CD4-positive, alpha-beta T cell treated with Interleukin-17A for 1 hour (primary cell): ENCODE measurements around the gene THAP4.
A peak's percentile ranks its signal among the peaks of the same experiment; 100 is the strongest.
"Not testable (repeated sequence)": the region's sequence is repeated elsewhere in the genome, so short reads cannot be mapped to it uniquely, and the experiment has no call there.

Source experiments
- DNase-seq: peaks from one replicate; pipeline ENCODE4 v3.0.0-alpha.2; 2020

THAP4 gene

GRCh38 chr2:241665731-241666440, 28.9 kb upstream of the THAP4 start:
- no peak for DNase-seq

DNA sequence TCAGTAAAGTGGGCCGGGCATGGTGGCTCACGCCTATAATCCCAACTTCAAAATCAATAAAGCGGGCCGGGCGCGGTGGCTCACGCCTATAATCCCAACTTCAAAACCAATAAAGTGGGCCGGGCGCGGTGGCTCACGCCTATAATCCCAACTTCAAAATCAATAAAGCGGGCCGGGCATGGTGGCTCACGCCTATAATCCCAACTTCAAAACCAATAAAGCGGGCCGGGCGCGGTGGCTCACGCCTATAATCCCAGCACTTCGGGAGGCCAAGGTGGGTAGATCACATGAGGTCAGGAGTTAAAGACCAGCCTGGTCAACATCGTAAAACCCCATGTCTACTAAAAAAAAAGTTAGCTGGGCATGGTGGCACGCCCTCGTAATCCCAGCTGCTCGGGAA, 25.8 kb upstream of the THAP4 start:
- not testable (repeated sequence) for DNase-seq

DNA sequence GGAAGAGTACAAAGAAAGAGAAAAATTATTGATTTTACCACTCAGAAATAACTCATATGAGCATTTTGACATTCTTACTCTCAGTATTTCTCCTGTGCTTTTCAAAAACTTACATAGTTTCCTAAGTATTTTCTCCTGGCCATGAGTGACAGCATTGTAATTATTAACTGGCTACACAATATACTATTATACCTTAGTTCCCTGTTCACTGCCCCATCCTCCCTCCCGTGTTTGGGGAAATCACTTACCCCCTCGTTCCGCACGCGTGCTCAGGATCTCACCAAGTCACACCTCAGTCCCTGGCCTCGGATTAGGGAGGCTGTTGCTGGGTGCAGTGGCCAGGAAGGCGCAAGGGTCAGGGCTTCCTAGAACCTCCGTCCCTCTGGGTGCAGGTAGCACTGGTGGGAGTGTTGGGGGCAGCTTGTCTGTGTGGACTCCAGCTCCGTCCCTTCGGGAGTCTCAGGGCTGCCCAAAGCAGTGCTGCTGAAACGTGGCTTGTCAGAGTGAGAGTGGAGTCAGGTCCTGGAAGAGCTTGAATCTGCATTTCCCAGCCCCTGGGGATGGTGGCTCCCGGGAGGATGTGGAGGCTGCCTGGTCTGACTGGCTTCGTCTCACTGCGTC, 23.7 kb upstream of the THAP4 start:
- no peak for DNase-seq

DNA sequence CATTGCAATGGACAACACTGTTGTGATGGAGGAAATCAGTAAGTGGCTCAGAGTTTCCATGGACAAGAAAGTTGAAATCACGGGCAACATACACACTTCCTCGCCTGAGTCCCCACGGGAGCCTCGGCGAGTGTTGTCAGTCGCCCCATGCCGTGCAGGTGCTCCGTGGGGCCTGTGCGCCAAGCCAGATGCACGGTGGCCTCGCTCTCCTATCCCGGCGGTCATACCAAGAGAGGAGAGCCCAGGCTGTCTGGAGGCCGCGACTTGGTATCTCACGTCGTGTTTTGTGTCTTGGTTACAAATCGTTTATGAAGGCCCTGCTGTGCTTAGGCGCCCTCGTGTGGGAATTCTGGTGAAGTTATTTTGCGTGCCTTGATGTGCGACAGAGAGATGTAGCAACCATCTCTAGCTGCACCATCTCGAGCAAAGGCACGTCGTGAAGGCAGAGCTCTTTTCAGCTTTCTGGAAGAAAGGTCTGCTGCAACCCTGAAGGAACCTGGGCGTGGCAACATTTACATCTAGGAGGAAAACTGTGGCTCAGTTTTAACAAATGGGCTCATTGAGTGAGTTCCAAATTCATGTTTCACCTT, 22.3 kb upstream of the THAP4 start:
- peak; percentile 45 for DNase-seq

DNA sequence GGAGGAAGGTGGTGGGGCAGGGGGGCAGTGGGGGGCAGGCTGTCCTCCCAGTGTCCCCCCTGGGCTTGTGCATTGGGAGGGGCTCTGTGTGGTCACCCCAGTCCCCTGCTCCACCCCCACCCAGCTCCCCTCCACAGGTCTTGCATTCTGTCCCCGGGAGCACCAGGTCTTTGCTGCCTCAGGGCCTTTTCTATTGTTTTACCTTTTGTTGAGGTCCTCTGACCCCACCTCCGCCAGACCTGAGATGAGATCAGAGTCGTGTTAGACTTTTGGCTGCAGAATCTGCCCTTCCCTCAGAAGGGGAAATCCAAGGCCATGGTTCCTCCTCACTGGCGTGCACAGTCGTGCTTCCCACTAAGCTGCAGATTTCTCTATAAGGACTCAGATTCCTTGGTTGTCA, 21.3 kb upstream of the THAP4 start:
- DNase-seq = no peak

DNA sequence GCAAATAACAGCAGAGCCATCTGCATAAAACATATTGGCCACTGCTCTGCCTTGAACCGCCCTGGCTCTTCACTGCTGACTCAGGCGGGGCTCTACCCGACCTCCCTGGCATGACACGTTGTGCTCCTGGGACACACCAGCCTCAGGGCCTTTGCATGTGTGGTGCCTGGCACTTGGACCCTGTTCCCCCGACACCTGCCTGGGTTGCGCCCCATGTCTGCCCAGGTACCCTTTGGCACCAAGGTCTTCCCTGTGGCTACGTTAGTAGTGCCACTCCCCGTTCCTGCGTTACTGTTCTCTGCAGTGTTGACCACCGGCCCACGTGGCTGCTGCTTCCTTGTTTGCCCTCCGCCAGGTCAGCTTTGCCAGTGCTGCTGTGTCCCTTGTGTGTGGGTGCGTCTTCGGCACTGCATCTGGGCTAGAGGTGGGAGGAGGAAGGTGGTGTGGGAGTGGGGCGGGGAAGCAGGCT, 20.9 kb upstream of the THAP4 start:
- no peak for DNase-seq

DNA sequence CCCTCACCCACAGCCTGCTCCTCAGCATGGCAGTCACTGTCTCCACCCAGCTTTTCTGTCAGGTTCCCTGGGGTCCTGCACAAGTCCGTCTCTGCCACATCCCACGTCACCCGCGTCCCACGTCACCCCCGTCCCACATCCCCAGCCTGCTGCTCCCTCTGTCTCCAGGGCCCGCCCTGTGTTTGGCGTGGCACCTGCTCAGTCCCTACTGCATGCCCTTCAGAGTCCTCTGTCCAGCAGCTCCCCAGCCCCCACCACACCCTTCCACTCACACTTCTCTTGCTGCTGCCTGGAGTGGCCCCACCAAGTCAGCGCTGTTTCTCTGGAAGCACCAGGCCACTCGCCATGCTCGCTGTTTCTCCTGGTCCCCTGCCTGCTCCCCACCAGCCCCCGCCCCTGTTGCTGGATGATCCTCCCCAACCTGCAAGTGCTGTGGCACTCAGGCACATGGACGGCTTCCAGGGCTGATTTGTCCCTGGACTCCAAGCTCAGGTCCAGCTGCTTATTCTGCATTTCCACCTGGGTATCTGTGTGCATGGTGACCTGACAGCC, 19.3 kb upstream of the THAP4 start:
- no peak for DNase-seq

- DNase-seq = no peak
Observed at GRCh38 chr2:241655516-241656189, 18.7 kb upstream of the THAP4 start.

- DNase-seq = no peak
Observed at GRCh38 chr2:241654551-241654950, 17.6 kb upstream of the THAP4 start.

- no peak for DNase-seq
Observed at GRCh38 chr2:241653210-241653750, 16.3 kb upstream of the THAP4 start.

GRCh38 chr2:241652722-241653121, 15.8 kb upstream of the THAP4 start:
- DNase-seq = no peak

DNA sequence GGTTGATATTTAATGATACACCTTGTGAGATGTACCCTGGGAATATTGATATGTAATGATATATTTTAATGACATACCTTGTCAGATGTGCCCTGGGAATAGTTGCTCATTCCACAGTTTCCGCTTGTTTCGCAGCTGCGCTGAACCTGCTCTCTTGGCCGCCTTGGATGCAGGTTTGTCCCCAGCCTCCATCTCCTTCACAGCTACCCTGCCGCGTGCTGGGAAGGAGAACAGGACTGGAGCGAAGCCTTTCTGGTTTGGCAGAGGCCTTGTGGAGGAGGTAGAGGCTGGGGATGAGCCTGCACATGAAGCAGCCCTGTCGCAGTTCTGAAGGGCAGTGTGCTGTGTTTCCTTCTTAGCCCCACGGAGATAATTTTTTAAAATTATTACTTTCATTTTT, 15.2 kb upstream of the THAP4 start:
- no peak for DNase-seq

DNA sequence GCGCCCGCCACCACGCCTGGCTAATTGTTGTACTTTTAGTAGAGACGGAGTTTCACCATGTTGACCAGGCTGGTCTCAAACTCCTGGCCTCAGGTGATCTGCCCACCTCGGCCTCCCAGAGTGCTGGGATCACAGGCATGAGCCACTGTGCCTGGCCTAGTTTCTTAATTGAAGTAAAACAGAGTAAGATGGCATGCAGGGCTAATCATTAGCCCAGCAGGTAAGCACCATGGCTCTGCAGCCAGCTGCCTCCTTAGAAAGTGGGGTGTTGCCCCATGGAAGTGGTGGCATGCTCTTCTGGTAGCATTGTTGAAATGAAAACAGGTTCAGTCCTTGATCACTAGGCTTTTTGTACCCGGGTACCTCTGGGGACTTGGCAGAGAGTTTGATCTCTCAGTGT, 13.0 kb upstream of the THAP4 start:
- no peak for DNase-seq

- DNase-seq = no peak
Observed at GRCh38 chr2:241649404-241649803, 12.4 kb upstream of the THAP4 start.

- DNase-seq = no peak
Observed at GRCh38 chr2:241648453-241648852, 11.5 kb upstream of the THAP4 start.

GRCh38 chr2:241645915-241646645, 9.1 kb upstream of the THAP4 start:
- DNase-seq = no peak

DNA sequence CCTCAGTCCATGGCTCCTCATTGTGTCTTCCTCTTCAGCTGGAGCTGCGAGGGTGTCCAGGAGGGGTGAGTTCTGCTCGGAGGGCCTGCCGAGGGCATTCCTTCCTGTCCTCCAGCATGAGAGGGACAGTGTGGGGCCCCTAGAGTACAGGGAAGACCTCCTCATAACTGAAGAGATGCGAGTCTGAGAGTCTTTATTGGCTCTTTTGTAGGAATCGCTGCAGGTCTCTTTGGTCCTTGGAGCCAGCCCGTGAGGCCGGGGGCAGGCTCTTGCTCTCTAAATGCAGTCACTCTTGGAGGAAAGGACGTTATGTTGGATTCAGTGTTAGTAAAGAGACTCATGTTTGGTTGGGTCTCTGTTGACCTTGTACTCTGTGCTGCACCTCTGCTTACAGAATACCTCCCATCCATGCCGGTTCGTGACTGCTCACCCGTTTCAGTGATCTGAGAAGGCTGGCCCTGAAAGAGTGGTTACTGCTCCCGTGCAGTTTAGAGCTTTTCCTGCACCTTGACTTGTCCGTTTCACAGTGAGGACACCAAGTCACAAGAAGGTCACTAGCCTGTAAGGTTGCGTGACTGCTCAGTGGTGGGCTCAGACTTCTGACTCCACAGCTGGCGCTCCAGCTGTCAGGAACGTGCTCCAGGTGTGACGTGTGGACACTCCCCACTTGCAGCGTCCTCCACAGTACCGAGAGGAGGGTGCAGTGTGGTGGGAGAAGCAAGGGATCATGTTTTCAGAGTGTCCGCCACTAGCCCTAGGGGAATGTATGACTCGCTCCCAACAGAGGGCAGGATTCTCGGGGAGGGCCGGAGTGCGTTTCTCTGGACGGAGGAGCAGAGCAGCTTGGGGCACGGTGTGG, 8.3 kb upstream of the THAP4 start:
- DNase-seq = no peak

- no peak for DNase-seq
Observed at GRCh38 chr2:241641631-241642030, 4.7 kb upstream of the THAP4 start.

GRCh38 chr2:241640165-241640795, 3.3 kb upstream of the THAP4 start:
- DNase-seq = no peak

DNA sequence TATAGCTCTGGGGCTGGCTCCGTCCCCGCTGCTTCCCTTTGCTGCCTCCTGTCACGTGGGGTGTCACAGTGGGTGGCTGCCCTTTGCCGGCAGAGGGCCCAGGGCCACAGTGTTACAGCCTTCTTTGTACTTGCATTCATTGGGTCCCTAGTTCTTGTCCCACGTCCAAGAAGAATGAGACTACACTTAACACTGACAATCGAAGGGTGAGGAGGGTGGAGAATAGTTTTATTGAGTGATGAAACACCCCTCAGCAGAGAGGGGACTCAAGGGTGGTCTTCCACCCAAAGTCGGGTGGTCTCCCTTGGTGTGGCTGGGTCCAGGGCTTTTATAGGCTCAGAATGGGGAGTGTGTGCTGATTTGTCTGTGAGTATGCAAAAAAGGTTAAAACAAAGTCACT, 2.4 kb upstream of the THAP4 start:
- no peak for DNase-seq

- no peak for DNase-seq
Observed at GRCh38 chr2:241638940-241639339, 2.0 kb upstream of the THAP4 start.
